NB4 (cell line): ENCODE results near the gene MED13L.

Experiments used
- CTCF ChIP-seq: IDR thresholded peaks from one replicate; pipeline ENCODE4 v1.5.1; 2012; ENCODE audit warnings: low read depth, low read length
- MAX ChIP-seq: IDR thresholded peaks from 2 replicates; pipeline ENCODE4 v1.6.1; 2011; ENCODE audit warnings: low read depth, low read length
- POLR2A ChIP-seq: IDR thresholded peaks from 2 replicates; pipeline ENCODE4 v1.6.1; 2011; ENCODE audit warnings: mild to moderate bottlenecking; ENCODE audit not compliant: insufficient read length; ENCODE audit errors: extremely low read depth

- TF ChIP-seq POLR2A (no peak), MAX (no peak), CTCF (no peak)
Measured at GRCh38 chr12:116287842-116288301, 10.4 kb upstream of the MED13L start.
